ENCODE measurements around the gene BMF.
"Not testable (repeated sequence)": the region's sequence is repeated elsewhere in the genome, so short reads cannot be mapped to it uniquely, and the experiment has no call there.

Gene BMF

DNA sequence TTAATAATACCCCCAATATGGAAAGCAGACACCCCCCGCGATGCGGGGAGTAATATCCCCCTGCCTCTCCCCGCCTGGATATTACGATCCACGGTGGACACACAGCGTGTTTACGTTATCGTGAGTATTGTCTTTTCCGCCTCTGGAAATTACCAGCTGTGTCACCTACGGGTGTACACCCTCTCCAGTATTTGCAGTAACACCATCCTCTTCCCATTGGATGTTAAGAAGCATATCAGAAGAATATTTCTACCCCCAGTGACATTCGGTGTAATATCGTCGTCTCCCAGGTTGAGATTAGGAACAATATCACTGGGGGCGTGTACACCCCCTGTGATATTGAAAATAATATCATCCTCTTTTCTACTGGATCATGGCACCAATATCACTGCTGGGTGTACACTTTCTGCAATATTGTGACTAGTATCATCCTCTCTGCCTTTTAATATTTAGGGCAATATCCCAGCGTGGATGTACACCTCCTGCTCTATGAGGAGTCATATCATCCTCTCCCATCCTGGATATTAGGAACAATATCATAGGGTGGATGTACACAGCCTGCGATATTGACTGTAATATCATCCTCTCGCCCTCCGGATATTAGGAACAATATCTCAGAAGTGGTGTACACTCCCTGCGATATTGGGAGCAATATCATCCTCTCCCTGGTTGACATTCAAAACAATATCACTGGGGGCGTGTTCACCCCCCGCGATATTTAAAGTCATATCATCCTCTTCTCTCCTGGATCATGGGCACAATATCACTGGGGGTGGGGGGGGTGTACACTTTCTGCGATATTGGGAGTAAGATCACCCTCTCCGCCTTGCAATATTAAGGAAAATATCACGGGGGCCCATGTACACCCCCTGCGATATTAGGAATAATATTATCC lies 20.3 kb upstream of the BMF start:
- DNase-seq (ENCODE audit: low read depth, low spot score): no peak
- no peak overlapping the region for H3K4me3 ChIP-seq (ENCODE audit: low read depth, low read length)
- TF ChIP-seq, protein P1, sequence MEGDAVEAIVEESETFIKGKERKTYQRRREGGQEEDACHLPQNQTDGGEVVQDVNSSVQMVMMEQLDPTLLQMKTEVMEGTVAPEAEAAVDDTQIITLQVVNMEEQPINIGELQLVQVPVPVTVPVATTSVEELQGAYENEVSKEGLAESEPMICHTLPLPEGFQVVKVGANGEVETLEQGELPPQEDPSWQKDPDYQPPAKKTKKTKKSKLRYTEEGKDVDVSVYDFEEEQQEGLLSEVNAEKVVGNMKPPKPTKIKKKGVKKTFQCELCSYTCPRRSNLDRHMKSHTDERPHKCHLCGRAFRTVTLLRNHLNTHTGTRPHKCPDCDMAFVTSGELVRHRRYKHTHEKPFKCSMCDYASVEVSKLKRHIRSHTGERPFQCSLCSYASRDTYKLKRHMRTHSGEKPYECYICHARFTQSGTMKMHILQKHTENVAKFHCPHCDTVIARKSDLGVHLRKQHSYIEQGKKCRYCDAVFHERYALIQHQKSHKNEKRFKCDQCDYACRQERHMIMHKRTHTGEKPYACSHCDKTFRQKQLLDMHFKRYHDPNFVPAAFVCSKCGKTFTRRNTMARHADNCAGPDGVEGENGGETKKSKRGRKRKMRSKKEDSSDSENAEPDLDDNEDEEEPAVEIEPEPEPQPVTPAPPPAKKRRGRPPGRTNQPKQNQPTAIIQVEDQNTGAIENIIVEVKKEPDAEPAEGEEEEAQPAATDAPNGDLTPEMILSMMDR (IDR thresholded peaks at IDR 0.05; ENCODE audit: low read depth, low read length): no peak
- in situ Hi-C loops (cut with HindIII; ENCODE audit: low sequenced_read_pairs): no loop called here

DNA sequence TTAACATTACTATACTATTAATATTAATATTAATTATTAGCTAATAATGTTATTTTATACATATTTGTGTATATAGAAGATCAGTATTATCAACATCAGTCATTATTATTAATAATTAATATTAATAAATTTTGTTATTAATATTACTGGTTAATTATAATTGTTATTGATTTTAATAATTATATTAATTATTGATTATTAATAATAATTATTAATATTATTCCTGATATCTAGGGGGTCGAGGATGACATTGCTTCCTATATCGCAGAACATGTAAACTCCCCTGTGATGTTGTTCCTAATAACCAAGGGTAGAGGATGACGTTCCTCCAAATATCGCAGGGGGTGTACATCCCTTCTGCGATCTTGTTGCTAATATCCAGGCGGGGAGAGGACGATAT lies 17.3 kb upstream of the BMF start:
- TF ChIP-seq, protein P1 (IDR thresholded peaks at IDR 0.05; ENCODE audit: low read depth, low read length): no peak
- in situ Hi-C loops (cut with HindIII; ENCODE audit: low sequenced_read_pairs): no loop called here
- H3K4me3 ChIP-seq (ENCODE audit: low read depth, low read length): no peak overlapping the region
- DNase-seq (ENCODE audit: low read depth, low spot score): no peak

DNA sequence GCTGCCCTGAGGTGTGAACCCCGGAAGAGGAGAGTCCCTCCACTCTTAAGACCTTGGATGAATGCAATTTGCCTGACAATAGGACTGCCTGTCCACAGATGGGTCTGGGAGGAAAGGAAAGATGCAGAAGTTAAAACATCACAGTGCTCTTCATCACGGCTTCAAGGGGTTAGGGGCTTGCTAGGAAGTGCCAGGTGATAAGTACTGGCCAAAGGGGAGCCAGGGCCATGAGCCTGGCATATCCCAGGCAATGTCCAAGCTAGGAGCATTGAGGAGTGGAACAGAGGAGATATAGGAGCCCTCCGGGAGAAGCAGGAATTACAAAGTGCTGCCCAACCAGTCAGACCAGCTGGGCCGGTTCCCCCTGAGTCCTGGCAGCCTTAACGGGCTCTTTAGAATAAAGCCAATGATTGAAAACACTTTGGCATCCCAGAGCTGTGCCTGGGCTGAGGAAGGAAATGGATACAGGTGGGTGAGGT lies 16.2 kb upstream of the BMF start:
- in situ Hi-C loops (cut with HindIII; ENCODE audit: low sequenced_read_pairs); DNase-seq (ENCODE audit: low read depth, low spot score); H3K4me3 ChIP-seq (ENCODE audit: low read depth, low read length): not testable (repeated sequence)

DNA sequence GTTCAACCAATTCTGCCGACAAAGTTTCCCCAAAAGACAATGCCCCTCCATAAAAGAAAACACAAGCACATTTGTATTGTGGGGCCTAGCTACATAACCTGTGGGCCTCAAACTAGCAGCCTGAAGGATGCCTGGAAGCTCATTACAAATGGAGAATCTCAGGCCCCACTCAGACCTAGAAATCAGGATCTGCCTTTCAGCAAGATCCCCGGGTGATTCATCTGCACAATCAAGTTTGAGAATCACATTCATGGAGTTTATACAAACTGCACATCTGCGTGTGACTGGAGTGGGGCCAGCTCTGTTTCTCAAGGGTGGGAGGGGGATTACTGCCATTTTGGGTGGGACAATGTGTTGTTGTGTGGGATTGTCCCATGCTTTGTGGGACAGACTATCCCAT lies 15.7 kb upstream of the BMF start:
- DNase-seq (ENCODE audit: low read depth, low spot score); in situ Hi-C loops (cut with HindIII; ENCODE audit: low sequenced_read_pairs): not testable (repeated sequence)

DNA sequence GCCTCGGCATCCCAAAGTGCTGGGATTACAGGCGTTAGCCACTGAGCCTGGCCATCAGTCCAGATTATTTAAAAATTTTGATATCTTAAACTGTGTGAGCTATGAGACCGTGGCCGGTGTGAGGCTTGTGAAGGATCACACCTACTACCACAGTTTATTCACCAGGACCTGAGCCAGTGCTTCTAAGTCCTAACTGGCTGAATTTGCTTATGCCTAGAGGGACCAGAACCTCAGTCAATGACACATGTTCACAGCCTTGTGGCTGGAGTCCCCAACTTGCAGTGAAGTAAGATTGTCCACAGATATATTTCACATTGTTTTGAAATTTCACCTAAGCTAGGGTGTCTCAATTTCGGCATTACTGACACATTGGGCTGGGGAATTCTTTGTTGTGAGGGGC lies 15.2 kb upstream of the BMF start:
- H3K4me3 ChIP-seq (ENCODE audit: low read depth, low read length); in situ Hi-C loops (cut with HindIII; ENCODE audit: low sequenced_read_pairs); DNase-seq (ENCODE audit: low read depth, low spot score): not testable (repeated sequence)

More for the DNA sequence above, 15.7 kb upstream of the BMF start:
- not testable (repeated sequence) for H3K4me3 ChIP-seq (ENCODE audit: low read depth, low read length)

DNA sequence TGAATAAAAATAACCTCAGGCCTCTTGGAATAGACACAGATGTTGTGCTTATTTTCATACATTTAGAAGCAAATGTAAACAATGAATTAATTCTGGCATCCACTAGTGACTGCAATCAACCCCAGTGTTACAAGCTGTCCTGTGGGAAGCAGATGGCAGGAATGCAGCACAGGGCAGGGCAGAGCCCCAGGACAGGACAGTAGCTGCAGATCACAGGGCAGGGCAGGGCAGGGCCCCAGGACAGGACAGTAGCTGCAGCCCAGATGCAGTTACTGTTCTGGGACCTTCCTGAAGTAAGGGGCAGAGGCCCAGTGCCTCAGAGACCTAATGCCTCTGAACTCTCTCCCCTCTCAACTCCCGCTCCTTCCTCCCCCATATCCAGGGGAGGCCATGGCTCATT lies 14.3 kb upstream of the BMF start:
- DNase-seq (ENCODE audit: low read depth, low spot score); H3K4me3 ChIP-seq (ENCODE audit: low read depth, low read length); in situ Hi-C loops (cut with HindIII; ENCODE audit: low sequenced_read_pairs): not testable (repeated sequence)

DNA sequence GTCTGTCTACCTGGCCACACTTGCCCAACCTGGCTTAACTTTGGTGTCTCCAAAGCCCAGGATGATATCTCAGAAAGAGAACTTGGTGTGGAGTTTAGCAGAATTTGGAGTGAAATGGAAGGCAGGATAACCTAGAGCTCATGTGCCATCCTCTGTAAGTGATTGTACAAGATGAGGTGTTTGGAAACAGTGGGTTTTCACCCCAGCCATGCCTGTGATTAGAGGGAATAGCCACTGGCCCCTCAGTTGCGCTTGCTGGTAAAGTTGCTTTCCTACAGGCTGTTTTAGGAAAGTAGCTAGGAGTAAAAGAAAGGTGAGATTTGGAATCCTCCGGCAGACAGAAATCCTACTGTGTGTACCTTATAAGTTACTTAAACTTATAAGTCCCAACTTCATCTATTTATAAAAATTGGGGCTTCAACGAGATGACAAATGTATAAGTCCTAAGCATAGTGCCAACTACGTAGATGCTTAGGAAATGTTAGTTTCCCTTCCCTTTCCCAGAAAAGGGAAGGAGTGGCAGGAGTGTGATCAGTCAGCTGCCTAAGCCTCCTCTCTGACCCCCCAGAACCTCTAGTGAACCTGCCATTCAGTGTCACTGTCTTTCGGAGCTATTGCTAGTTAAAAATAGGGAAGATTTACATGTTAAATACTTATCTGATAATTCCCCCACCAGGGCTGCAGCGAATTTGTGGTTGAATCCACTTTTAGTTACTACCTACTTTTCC lies 13.4 kb upstream of the BMF start:
- TF ChIP-seq, protein P1 (IDR thresholded peaks at IDR 0.05; ENCODE audit: low read depth, low read length): no peak
- H3K4me3 ChIP-seq (ENCODE audit: low read depth, low read length): no peak overlapping the region
- in situ Hi-C loops (cut with HindIII; ENCODE audit: low sequenced_read_pairs): no loop called here
- DNase-seq (ENCODE audit: low read depth, low spot score): no peak

DNA sequence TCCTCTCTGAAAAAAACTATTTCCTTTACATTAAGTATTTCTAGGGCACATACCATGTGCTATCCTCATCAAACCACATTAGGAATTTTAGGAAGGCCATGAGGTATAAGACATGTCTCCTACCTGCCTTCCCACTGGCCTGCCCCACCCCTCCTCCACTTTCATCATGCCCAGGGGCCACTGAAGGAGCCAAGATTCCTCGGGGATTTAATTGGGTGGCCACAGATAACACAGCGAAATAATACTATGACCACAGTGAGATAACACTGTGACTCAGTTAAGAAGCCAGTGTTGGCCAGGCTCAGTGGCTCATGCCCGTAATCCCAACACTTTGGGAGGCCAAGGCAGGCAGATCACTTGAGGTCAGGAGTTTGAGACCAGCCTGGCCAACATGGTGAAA lies 9.8 kb upstream of the BMF start:
- TF ChIP-seq, protein P1 (IDR thresholded peaks at IDR 0.05; ENCODE audit: low read depth, low read length): no peak
- no peak overlapping the region for H3K4me3 ChIP-seq (ENCODE audit: low read depth, low read length)
- DNase-seq (ENCODE audit: low read depth, low spot score): no peak
- in situ Hi-C loops (cut with HindIII; ENCODE audit: low sequenced_read_pairs): no loop called here

Data from astrocyte of the spinal cord (primary cell).